Dedifferentiated amniotic fluid mesenchymal stem cell (primary cell): ENCODE results near the gene TBC1D22B.

Experiments
- DNase-seq: peaks from one replicate; pipeline ENCODE4 v3.0.0-alpha.2; 2016; ENCODE audit errors: extremely low spot score

TBC1D22B gene

GRCh38 chr6:37239950-37240713 lies 17.4 kb upstream of the TBC1D22B start:
- peak; percentile 89 for DNase-seq

- DNase-seq: no peak
These were observed 16.4 kb upstream of the TBC1D22B start for GRCh38 chr6:37241131-37241530.

GRCh38 chr6:37241775-37242428 lies 15.7 kb upstream of the TBC1D22B start:
- no peak for DNase-seq

- DNase-seq: peak; percentile 96
These were observed 15.0 kb upstream of the TBC1D22B start for GRCh38 chr6:37242429-37243052.

GRCh38 chr6:37243131-37243815 lies 14.3 kb upstream of the TBC1D22B start:
- DNase-seq: no peak

GRCh38 chr6:37243816-37244370 lies 13.7 kb upstream of the TBC1D22B start:
- DNase-seq: no peak

- peak; percentile 100 for DNase-seq
These were observed 12.9 kb upstream of the TBC1D22B start for GRCh38 chr6:37244430-37245310.

GRCh38 chr6:37251211-37251780 lies 6.3 kb upstream of the TBC1D22B start:
- no peak for DNase-seq

- no peak for DNase-seq
These were observed 4.0 kb upstream of the TBC1D22B start for GRCh38 chr6:37253486-37254007.

GRCh38 chr6:37254881-37255280 lies 2.7 kb upstream of the TBC1D22B start:
- DNase-seq: no peak

- no peak for DNase-seq
These were observed 766 bp upstream of the TBC1D22B start for GRCh38 chr6:37256692-37257319.

- DNase-seq: no peak
These were observed 295 bp upstream of the TBC1D22B start for GRCh38 chr6:37257320-37257633.

- no peak for DNase-seq
These were observed 983 bp downstream of the TBC1D22B start for GRCh38 chr6:37258405-37259105.

GRCh38 chr6:37259191-37259590 lies 1.6 kb downstream of the TBC1D22B start:
- DNase-seq: no peak

- no peak for DNase-seq
These were observed 2.5 kb downstream of the TBC1D22B start for GRCh38 chr6:37260040-37260439.

GRCh38 chr6:37260444-37260843 lies 2.9 kb downstream of the TBC1D22B start:
- DNase-seq: no peak

- DNase-seq: no peak
These were observed 3.6 kb downstream of the TBC1D22B start for GRCh38 chr6:37261198-37261597.

- DNase-seq: no peak
These were observed 5.0 kb downstream of the TBC1D22B start for GRCh38 chr6:37262446-37263026.

- DNase-seq: no peak
These were observed 7.4 kb downstream of the TBC1D22B start for GRCh38 chr6:37265001-37265400.
